SK-N-SH treated with all-trans-retinoic acid at 6 μM for 48 hours (cell line): ENCODE measurements around the gene CBR4.

Experiments used
- ARNTL ChIP-seq: fragments of 450-650 bp; formaldehyde crosslinking; IDR thresholded peaks from 2 replicates; pipeline ENCODE4 v1.5.0; 2020; ENCODE audit warnings: low read depth, mild to moderate bottlenecking, moderate library complexity, borderline replicate concordance
- BACH2 ChIP-seq: fragments of 250-450 bp; sonication (Bioruptor Pico); IDR thresholded peaks from 2 replicates; pipeline ENCODE4 v1.9.0; 2021; ENCODE audit warnings: mild to moderate bottlenecking, borderline replicate concordance
- OSR1 ChIP-seq: fragments of 250-450 bp; sonication (Bioruptor Pico); IDR thresholded peaks from 2 replicates; pipeline ENCODE4 v1.8.0; 2022; ENCODE audit warnings: moderate library complexity, mild to moderate bottlenecking, inconsistent platforms
- RARB ChIP-seq: fragments of 250-450 bp; sonication (Bioruptor Pico); IDR thresholded peaks from 2 replicates; pipeline ENCODE4 v1.8.0; 2021; ENCODE audit warnings: mild to moderate bottlenecking, moderate library complexity
- ZFP3 ChIP-seq: fragments of 250-450 bp; sonication (Bioruptor Pico); IDR thresholded peaks from 2 replicates; pipeline ENCODE4 v1.5.0; 2020; ENCODE audit warnings: mild to moderate bottlenecking, moderate library complexity
- ZFP30 ChIP-seq: fragments of 450-650 bp; formaldehyde crosslinking; IDR thresholded peaks from 2 replicates; pipeline ENCODE4 v1.5.0; 2022; ENCODE audit warnings: mild to moderate bottlenecking, moderate library complexity
- ZNF565 ChIP-seq: fragments of 450-650 bp; formaldehyde crosslinking; conservative IDR thresholded peaks from 2 replicates; pipeline ENCODE4 v1.5.0; 2020; ENCODE audit warnings: low read depth, mild to moderate bottlenecking, moderate library complexity
- ZNF8 ChIP-seq: fragments of 450-650 bp; formaldehyde crosslinking; IDR thresholded peaks from 2 replicates; pipeline ENCODE4 v1.5.0; 2020; ENCODE audit warnings: mild to moderate bottlenecking, moderate library complexity
- TF ChIP-seq, protein P1 (sequence below): fragments of 250-450 bp; sonication (Bioruptor Pico); IDR thresholded peaks from 2 replicates; pipeline ENCODE4 v1.8.0; 2020; ENCODE audit warnings: mild to moderate bottlenecking, moderate library complexity, borderline replicate concordance
- TF ChIP-seq, protein P2 (sequence below): fragments of 250-450 bp; sonication (Bioruptor Pico); IDR thresholded peaks from 2 replicates; pipeline ENCODE4 v1.5.0; 2020; ENCODE audit warnings: mild to moderate bottlenecking, moderate library complexity

DNA sequence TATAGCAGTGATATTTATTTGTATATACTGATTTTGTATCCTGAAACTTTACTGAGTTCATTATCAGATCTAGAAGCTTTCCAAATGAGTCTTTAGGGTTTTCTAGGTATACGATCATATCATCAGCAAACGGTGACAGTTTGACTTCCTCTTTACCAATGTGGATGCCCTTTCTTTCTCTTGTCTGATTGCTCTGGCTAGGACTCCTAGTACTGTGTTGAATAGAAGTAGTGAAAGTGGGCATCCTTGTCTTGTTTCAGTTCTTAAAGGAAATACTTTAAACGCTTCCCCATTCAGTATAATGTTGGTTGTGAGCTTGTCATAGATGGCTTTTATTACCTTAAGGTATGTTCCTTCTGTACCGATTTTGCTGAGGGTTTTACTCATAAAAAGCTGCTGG lies 37.5 kb downstream of the CBR4 start:
- no peak for TF ChIP-seq ZNF8
- TF ChIP-seq OSR1 = no peak
- TF ChIP-seq ZNF565 = no peak
- TF ChIP-seq, protein P1, sequence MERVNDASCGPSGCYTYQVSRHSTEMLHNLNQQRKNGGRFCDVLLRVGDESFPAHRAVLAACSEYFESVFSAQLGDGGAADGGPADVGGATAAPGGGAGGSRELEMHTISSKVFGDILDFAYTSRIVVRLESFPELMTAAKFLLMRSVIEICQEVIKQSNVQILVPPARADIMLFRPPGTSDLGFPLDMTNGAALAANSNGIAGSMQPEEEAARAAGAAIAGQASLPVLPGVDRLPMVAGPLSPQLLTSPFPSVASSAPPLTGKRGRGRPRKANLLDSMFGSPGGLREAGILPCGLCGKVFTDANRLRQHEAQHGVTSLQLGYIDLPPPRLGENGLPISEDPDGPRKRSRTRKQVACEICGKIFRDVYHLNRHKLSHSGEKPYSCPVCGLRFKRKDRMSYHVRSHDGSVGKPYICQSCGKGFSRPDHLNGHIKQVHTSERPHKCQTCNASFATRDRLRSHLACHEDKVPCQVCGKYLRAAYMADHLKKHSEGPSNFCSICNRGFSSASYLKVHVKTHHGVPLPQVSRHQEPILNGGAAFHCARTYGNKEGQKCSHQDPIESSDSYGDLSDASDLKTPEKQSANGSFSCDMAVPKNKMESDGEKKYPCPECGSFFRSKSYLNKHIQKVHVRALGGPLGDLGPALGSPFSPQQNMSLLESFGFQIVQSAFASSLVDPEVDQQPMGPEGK (CRISPR knock-in tag) = no peak
- no peak for TF ChIP-seq BACH2 (CRISPR knock-in tag)
- no peak for TF ChIP-seq RARB (CRISPR knock-in tag)
- TF ChIP-seq, protein P2, sequence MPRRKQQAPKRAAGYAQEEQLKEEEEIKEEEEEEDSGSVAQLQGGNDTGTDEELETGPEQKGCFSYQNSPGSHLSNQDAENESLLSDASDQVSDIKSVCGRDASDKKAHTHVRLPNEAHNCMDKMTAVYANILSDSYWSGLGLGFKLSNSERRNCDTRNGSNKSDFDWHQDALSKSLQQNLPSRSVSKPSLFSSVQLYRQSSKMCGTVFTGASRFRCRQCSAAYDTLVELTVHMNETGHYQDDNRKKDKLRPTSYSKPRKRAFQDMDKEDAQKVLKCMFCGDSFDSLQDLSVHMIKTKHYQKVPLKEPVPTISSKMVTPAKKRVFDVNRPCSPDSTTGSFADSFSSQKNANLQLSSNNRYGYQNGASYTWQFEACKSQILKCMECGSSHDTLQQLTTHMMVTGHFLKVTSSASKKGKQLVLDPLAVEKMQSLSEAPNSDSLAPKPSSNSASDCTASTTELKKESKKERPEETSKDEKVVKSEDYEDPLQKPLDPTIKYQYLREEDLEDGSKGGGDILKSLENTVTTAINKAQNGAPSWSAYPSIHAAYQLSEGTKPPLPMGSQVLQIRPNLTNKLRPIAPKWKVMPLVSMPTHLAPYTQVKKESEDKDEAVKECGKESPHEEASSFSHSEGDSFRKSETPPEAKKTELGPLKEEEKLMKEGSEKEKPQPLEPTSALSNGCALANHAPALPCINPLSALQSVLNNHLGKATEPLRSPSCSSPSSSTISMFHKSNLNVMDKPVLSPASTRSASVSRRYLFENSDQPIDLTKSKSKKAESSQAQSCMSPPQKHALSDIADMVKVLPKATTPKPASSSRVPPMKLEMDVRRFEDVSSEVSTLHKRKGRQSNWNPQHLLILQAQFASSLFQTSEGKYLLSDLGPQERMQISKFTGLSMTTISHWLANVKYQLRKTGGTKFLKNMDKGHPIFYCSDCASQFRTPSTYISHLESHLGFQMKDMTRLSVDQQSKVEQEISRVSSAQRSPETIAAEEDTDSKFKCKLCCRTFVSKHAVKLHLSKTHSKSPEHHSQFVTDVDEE = no peak
- TF ChIP-seq ZFP3 = no peak
- no peak for TF ChIP-seq ARNTL (CRISPR knock-in tag)
- TF ChIP-seq ZFP30 (CRISPR knock-in tag) = no peak
